ENCODE data around the gene KLHL25.
"Not testable (repeated sequence)": the region's sequence is repeated elsewhere in the genome, so short reads cannot be mapped to it uniquely, and the experiment has no call there.

Gene KLHL25

DNA sequence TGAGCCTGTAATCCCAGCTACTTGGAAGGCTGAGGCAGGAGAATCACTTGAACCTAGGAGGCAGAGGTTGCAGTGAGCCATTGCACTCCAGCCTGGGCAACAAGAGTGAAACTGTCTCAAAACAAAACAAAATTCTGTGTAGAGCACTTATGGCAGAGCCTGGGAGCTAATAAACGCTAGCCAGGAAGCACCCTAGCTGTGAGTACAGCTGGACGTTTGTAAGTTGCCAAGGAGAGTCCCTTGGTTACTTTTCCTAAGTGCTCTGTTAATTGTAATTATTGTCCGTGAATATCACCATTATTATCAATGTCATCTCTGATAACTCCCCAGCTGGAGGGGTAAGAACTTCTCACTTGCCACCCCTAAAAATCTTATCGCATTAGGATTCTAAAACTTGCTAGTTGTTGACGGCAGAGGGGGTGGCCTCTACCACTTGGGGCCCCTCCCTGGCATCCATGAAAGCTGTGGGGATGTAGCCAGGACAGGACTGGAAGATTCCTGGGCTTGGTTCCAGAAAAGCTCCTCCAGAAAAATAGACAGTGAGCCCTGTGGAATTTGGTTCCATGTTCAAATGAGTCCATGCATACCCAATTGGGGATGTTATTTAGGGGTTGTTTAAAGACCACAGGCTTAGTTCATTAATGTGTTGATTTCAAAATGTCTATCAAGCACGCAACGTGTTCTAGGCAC is 9.9 kb upstream of the KLHL25 start:
- DNase-seq: no peak

DNA sequence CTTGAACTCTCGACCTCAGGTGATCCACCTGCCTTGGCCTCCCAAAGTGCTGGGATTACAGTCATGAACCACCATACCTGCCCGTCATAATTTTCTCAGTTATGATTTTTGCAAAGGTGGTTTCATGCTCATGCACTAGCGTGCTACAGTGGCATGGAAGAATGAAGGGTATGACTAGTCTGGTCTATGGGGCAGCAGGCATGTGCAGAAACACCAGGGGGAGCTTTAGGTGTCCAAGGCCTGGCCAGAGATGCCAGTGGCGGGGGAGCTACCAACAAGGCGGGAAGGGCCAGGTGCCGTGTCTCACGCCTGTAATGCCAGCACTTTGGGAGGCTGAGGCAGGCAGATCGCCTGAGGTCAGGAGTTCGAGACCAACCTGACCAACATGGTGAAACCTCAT is 7.9 kb upstream of the KLHL25 start:
- DNase-seq: not testable (repeated sequence)

DNA sequence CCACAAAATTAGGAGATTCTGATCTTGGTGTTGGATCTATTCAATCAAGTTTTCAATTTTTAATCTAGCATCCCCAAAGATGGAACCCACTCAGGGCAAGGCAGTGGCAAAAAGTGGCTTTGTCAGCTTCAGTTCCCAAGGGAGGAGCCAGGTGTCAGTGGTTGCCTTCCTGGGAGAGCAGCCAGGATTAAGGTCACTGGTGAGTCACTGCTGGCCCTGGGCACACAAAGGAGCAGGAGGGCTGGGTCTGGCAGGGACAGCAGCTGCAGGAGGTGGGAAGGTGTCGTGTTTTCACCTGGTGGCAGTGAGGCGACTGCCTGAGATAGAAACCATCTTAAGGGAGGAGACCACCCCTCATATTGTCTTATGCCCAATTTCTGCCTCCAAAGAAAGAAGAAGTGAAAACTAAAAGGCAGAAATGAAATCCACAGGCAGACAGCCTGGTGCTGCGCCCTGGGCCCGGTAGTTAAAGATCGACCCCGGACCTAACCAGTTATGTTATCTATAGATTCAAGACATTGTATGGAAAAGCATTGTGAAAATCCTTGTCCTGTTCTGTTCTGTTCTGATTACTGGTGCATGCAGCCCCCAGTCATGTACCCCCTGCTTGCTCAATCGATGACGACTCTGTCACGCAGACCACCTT is 5.9 kb upstream of the KLHL25 start:
- no peak for DNase-seq

DNA sequence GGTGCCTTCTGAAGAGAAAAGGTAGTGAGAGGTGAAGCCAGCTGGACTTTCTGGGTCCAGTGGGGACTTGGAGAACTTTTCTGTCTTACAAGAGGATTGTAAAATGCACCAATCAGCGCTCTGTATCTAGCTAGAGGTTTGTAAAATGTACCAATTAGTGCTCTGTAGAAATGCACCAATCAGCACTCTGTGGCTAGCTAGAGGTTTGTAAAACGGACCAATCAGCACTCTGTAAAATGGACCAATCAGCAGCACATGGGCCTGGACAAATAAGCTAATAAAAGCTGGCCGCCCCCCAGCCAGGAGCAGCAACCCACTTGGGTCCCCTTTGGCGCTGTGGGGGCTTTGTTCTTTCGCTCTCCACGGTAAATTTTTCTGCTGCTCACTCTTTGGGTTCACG is 1.6 kb upstream of the KLHL25 start:
- not testable (repeated sequence) for DNase-seq

DNA sequence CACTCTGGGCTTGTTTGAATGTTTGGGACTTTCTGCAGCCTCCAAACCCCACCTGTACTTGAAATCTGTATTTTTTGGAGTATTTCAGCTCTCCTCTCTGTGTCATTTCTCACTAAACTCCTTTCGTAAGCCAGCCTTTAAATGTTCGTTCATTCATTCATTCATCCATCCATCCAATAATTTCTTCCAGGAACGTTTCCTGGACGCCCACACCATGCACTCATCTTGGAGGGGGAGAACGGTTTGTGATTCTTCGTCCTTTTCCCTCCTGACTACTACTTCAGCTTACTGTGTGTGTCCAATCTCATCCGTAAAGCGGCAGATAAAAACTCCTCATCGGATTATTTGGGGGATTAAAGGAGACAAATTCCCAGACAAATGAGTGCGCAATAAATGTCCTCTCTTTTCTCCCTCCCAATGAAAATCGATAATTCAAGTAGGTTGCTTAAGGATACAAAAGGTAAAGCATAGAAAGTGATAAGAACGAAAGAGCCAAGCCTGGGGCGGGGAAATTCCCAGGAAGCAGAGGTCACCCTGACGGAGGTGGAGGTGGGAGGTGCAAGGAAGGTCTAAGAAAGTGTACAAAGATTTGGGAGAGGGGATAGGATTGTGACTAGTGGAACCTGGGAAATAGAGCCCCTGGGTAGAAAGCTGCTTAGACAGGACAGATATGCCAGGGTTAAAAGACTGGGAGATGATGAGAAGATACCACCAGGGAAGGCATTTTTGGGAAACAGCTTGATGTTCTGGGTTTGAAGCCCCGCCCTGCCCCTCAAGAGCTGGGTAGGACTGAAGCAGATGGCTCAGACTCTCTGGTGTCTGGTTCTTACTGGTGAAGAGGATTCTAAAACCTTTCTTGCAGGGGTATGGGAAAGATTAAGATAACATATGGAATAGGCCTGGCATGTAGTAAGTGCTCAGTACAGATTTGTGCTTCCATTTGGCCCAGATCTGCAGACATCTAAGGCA is 896 bp upstream of the KLHL25 start:
- no peak for DNase-seq

DNA sequence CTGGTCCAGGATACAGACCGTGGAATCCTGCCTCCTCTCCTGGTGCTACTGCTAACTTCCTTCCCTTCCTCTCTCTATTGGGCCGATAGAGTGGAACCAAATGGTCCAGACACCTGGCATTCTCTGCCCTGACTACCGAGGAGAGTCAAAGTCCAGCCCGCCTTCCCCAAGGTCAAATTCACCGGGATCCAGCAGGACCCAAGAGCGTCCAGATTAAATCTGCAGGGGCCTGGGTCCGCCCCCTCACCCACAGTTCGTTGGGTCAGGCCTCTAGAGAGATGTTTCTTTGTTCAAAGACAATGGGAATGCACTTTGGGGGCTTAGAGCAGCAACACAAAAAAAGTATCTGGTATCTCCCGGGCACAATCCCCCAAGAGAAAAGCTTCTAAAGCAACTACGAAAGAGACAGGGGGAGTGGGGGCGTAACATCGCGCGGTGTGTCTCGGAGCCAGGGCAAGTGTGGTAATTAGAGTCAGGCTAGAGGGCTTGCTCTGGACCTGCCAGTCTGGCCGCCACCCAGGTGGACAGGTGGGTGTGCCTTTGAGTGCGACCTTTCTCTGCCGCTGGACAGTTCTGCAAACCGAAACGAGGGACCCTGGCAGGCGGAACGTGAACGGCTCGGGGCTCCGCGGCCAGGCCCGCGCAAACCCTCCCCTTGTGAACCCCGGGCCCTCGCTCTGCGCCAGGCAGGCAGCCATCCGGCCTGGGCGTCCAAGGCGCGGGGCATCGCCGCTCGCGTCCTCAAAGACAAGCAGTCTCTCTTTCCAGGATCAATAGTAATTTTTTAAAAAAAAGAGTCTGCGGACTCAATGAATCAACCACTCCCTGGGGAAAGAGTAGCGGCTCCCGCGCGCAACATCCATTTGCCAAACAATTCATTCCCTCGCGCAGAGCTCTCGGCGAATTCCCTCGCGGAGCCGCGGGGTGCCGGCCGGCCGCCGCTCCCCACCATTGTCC is 806 bp downstream of the KLHL25 start:
- peak; percentile 57 for DNase-seq

DNA sequence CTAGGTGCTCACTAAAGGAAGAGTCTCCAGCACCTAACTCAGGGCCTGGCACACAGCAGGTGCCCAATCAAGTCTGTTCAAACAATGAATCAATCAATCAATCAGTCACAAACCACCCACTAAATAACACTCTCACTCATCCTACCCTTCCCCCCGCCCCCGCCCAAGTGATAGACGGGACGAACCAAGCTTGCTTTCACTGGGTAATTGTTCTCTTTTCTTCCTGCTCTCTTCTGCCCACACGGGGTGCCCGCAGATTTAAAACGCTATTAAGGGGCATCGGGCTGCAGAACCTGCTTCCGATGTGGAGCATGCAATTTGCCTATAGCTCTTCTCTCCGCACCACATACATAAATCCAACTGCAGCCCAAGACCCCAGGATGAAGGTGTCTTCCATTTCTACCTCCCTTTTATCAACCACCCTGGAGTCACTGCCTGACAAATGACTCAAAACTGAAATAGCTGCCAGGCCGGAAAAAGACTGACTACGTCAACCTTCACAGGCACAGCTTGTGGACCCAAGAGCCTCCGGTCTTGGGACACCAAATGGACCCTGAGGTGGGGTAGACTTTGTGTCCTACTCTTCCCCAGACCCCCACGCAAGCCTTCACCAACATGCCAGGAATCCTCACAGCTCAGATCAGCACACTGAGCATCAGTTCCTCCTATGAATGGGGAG is 1.7 kb downstream of the KLHL25 start:
- peak; percentile 51 for DNase-seq

DNA sequence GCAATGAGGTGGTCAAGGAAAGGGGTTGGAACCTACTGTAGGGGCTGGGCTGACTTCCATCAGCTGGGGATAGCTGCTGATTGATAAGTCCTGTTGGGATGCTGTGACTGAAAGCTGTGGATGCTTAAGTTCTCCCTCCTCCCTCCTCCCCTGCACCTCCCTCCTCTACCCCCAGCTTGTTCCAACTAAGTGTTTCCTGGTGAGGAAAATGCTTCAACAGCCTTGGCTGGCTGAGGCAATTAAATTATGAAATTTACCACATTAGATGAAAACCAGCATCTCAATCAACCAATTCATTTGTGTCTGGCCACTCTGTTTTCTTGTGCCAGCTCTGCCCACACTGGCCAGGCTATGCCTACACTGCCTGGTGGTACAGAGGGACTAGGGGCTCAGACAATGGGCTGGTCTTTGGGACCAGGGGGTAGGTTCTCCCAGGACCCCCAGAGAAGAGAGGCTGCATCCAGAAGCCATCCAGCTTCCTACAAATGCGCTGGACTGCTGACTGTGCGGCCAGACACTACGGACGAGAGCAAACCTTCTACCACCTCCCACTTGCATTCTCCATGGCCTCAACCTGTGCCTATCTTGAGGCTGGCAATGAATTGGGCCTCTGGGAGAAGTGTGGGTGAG is 2.5 kb downstream of the KLHL25 start:
- no peak for DNase-seq

DNA sequence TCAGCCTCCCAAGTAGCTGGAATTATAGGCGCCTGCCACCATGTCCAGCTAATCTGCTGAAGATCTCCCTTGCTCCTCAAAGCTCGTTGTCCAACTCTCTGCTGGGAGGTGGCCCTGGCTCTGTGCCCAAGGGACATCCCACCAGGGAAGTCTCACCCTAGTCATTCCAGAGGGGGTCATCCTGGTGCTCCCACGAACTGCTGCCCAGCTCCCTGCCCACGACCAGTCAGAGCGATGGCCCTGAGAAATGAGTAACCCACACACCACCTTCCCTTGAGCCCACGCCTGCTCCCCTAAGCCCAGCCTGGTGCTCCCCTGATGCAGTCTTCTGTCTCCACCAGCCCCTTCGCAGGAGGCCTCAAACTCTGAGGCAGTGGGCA is 5.2 kb downstream of the KLHL25 start:
- DNase-seq: no peak

DNA sequence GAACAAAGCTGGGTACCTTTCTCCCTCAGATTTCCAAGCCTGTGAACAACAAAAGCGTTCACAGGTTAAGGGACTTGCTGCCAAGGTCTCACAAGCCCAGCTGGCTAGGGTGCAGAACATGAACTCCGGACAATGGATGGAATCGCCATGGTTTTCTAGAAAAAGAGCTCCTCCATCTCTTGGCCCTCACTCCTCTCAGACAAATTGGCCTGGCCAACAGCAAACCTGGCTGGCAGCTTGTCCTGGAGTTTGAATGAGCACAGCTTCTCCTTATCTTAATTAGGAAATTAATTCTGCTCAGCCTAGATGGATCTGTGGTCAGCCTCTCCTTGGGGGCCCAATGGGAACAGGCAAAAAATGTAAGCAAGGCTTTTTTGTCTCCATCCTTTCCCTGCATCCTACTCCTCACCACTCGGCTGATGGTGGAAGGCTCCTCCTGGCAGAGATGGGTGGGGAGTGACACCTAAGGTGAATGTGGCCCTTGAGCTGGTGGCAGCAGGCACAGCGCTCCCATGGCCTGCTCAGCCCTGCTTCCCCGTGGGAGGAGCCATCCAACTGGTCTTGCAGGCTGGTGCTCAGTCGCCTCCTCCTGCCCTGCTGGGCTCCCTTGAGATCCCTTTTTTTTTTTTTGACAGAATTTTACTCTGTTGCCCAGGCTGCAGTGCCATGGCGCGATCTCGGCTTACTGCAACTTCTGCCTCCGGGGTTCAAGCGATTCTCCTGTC is 5.8 kb downstream of the KLHL25 start:
- no peak for DNase-seq

DNA sequence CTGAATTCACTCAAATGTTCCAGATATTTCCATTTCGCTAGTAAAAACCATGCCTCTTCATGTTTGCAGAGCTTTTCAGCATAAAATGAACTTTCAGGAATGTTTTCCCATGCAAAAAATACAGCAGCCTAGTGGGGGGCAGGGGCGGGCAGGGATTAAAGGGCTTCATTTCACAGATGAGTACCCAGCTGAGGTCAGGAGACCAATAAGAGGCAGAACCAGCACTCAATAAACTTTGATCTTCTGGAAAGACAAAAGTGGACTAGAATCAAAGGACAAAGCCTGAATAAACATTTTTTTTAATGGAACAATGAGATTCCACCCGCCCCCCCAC is 8.0 kb downstream of the KLHL25 start:
- DNase-seq: no peak

DNA sequence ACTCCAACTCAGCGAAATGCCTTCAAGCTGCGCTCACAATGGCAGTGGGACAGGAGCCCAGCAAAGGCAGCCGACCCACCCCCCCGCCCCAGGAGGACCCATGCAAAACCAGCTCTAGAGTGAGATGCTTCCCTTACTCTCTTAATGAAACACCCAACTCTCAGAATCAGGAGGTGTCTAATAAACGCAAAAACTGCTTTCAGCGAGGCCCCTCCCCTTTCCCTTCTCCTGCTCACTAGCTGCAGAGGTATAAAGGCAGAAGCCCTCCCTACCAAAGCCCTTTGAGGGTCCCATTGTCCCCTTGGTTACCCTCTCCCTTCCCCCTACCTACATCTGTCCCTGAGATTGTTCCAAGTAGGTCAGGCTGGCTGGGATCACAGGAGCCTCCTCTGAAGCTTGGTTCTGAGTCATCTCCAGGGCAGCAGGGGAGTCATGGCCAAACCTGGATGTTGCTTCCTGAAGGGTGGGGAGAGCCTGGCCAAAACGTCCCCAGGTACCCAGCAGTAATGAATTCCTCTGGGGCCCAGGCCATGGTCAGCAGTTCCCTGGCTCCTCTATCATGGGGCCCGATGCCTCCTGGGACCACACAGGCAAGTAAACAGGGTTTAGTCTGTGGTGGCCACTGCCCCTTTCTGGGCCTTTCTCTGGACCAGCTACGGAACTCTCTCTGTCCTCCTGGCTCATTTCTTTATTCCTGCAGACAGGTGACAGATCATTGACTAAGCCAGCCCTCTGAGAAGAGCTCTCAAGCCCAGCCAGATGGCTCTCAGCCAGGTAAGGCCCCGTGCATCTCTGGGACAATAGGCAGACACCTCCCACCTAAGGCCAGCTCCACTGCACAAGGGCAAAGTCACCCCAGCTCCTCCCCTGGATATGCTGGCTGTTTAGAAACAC is 8.6 kb downstream of the KLHL25 start:
- peak; percentile 38 for DNase-seq

DNA sequence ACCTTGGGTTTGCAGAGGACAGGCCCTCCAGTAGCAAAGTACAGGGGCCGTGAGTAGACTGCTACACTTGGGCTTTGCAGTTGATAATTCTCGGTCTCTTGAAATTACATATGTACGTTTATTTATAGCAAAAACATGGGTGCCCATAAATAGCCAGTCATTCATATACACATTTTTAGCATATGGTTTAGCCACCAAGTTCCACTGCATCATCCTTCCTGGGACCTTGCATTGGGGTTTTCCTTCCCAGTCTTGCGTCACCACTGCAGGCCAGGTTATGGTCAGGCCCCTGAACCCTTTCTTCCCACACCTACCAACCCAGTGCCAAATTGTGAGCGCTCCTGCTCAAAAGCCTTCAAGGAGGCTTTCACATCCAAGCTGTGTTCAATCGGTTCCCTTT is 12.7 kb downstream of the KLHL25 start:
- no peak for DNase-seq

DNA sequence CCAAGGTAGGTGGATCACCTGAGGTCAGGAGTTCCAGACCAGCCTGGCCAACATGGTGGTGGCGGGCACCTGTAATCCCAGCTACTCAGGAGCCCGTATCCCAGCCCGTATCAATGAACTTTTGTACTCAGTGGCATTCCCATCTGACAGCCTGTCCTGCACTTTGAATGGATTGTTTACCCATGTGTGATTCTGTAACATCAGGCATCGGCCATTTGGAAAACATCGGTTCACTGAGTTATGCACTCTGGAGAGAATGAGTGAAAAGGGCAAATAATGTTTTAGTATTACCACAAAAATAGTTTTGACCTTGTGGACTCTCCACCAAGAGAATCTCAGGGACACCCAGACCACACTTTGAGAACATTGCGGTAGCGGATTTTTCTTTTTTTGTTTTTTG is 13.6 kb downstream of the KLHL25 start:
- DNase-seq: no peak

DNA sequence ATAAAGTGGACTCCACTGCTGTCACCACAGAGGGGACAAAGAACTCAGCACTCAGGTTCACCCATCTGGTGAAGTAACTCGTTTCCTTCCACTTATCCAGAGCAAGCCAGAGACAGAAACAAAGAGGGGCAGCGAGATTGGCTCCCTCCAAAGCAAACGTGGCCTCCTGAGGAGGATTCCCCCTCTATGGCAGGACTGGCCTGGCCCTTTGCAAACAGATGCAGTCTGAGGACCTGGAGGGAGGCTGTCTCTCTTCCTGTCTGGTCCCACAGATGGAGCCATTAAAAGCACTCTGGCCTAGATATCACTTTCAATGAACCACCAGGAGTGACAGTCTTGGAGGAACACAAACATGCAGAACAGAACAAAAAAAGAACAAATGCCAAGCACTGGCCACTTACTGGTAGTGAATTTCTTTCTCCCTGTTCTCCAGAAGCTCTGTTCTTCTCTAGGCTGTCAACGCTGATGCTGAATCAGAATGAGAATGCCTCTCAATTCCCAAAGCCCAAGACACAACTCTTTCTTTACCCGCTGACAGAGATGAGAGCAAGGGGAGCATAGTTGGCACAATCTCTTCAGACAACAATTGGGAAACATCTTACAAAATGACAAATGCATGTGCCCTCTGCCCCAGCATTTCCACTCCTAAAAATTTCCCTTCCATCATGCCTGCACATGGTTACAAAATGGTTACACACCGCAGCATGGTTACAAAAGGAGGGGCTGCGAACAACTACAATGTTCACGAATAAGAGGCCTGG is 14.3 kb downstream of the KLHL25 start:
- no peak for DNase-seq

DNA sequence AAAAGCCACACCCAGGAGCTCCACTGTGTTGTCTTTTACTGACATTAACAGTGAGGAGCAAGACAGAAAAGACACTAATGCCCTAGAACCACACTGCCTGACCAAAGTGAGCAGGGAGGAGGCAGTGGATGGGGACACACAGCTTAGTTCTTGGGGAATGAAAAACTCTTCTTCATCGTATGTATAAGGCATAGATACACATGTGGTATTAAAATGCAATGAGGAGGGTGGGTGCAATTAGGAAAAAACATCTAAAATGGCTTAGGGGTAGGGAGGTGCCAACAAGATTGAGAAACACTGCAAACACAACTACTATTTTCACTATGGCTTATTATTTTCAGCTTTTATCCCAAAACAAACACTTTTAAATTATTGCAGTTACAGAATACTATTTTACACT is 15.5 kb downstream of the KLHL25 start:
- DNase-seq: no peak

DNA sequence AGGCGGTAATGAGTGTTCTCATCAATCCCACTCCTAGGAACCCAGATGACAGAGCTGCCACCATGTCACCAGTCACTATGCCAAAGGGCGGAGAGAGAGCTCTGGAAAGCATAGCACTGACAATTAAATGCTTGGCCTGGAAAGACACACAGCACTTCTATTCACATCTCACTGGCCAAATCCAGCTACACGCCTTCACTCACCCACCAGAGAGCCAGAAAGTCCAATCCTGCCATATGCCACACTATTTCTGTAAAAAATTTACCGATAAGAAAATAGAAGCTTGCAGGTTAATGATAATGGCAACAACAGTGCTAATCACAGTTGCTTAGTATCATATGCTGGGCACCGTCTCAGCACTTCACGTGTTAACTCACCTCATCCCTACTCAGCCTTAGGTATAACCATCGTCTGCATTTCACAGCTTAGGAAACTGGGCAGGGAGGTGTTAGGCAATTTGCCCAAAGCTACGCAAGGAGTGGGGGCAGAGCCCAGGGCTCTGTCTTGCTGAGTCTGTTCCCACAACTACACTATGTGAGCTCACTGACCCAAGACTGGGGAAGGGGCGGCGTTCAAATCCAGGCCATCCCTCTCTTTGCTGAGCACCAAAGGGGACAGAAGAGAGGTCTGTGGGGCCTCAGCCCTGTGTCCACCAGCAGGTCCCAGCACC is 16.5 kb downstream of the KLHL25 start:
- DNase-seq: no peak

All from CD4-positive, alpha-beta T cell treated with Interleukin-6 for 4 hours (primary cell).